GM10847 (cell line): ENCODE data around the gene RGL4.

ENCODE experiments used
- POLR2A ChIP-seq: IDR thresholded peaks from 2 replicates; pipeline ENCODE4 v1.6.1; 2011; ENCODE audit not compliant: insufficient read length; ENCODE audit errors: extremely low read depth

Gene RGL4

DNA sequence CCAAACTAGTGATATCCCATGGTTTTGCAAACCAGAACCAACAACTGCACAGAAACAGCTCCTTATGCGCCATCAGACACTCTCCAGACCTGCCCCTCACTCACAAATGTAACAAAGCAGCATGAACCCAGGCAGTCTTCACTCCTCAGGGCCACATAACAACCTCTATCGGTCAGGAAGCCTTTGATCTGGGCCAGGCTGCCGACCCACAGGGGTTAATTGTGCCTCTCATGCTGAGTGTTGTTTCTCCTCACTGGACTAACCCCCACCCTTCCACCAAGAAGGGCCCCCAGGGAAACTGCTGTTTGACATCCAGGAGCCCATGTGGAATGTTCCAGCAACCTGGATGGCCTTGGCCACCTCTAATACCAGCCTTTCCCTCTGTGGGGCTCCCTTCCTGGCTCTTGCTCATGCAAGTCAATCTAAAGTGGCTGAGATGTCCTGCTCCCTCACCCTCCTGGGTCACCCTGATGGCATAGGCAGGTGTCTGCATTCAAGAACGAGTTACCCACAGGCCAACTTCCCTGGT, 7.9 kb upstream of the RGL4 start:
- no peak for TF ChIP-seq POLR2A

DNA sequence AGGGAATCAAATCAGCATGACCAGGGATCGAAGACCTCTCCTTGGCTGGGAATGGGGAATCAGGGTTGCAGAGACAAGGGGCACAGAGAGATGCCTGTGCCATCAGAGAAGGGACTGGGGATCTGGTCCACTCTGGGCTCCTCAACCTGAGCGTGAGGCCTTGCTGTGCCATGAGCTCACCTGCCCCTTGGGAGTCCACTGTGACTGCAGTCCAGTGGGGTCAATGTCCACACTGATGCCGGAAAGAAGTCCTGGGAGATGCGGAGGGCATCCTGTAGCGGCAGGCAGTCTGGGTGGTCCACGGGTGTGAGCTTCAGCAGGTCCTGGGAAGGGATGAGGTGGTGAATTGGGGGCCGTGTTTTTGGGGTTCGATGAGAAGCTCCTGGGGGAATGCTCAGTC, 7.3 kb upstream of the RGL4 start:
- no peak for TF ChIP-seq POLR2A

DNA sequence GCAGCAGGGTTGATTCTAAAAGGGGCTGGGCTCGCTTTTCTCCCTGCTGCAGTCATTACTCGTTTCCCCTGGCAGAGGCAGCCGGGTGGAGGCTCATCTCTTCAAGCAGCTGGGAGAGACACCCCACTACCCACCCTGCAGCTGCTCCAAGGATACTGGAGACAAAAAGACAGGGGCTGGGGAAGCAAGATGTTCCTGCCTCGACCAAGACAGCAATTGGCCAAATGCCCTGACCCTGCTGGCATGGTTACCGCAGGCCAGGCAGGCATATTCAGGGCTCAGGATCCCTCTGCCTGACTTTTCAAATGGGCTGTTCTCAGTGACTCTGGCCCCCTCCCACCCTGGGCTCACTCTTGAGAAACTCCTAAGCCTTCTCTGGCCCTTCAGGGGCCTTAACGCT, 6.8 kb upstream of the RGL4 start:
- TF ChIP-seq POLR2A, result no peak

DNA sequence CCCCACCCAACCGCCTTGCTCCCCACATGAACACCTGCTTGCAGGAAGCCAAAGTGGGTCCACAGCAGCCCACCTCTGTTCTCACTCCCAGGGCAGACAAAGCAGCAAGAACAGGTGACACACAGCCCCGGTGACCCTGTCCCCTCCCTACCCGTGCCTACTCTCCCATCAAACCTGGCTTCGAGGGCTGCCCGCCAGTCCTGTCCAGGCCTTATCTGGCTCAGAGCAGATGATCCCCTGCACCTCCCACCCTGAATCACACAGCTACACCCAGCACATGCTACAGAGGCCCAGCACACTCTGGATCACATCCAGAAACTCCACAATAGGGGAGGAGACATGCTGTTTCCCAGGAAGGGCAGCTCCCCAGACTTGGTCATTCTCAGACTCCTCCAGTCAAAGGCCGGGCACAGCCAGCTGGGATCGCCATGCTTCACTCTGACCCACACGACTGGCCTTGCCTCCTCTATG, 6.2 kb upstream of the RGL4 start:
- no peak for TF ChIP-seq POLR2A

DNA sequence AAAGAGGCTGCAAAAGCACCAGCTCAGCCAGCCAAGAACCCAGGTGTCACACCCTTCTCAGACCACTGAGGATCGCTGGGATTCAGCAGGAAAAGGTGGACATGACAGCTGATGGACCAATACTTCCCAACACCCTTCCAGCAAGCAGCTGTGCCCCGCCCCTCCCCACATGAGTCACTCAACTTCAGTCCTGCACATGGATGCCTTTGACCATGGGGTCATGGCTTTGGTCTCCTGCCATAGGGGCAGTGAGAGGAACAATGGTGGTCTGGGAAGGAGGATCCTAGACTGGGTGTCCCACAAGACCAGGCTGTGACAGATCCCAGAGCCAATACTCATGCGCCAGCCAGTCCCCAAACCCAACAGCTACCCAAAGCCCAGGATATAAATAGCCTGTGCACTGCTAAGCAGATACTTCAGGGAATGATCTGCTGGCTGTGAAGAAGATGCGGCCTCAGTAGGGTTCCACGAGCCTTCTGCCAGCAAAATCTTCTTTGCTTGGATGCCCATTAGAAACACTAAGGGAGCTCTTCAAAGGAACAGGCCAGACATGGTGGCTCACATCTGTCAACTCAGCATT, 5.5 kb upstream of the RGL4 start:
- TF ChIP-seq POLR2A, result no peak

DNA sequence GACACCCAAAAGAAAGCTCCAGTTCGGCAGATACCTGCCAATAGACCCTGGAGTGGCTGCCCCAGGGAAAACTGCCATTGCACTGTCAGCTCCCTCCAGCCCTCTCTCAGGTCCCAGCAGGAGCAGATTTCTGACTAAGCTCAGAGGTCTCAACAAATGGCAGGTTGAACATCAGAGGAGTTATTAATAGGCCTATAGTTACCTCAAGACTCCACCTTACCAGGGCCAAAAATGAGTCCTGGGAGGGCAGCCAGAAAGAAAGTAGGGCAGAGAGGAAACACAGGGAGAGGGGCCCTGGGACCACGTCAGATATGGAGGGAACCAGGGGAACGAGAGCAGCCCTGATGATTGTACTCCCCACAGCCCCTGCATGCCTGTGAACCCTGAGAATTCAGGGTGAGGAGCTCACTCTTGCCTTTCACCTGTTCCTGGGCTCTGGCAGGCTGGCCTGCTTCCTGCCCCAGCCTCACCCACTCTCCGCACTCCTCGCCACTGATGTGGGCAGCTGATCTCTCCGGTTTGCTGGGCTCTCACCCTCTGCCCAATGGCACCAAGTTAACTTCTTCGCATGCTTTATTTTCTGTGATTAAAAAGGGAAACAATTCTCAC, 4.3 kb upstream of the RGL4 start:
- TF ChIP-seq POLR2A, result no peak

DNA sequence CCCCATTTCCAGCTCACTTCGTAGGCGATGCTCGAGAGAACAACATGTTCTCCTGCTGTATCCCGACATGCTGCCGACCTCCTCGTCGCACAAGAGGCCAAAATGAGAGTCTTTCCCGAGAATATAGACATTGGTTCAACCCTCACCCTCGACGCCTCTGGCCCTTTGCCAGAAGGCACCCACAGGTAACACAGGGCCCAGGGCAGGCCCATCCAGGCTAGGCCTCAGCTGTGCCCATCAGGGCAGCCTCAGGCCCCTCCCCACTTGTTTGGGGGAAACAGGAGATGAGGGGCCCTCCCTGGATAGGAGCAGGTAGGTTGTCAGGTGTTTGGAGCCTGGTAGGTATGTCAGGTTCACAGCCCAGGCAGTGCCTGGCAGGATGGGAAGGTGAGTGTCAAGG, 2.7 kb upstream of the RGL4 start:
- no peak for TF ChIP-seq POLR2A

DNA sequence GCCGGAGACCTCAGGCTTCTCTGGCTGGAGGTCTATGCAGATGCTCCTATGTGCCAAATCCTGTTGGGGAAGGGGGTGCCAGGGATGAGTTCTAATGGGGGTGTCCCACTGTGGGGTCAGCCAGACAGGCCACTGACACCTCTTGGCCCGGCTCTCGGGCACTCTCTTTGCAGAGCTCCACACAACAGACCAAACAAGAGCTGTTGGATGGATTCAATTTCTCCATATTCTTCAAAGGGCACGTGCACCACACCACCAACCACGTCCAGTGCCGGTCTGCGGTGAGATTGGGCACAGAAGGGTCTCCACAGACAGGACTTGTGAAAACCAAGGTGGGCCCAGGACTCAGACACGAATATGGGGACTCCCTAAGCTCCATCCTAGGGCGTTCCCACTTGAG, 2.2 kb upstream of the RGL4 start:
- TF ChIP-seq POLR2A, result no peak

DNA sequence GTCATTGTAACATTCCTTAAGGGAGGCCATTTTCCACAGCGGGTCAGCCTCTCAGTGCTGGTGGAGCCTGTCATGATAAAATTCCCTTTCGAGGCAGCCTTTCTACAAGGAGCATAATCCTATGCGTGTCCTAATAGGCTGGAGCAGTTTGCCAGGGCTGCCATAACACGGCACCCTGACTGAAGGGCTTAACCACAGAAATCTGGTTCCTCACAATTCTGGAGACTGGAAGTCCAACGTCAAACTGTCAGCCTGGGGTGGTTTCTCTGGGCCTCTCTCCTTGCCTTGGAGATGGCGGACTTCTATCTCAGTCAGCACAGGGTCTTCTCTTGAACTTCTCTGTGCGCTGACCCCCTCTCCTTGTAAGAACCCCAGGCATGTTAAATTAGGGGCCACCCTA, 1.4 kb upstream of the RGL4 start:
- TF ChIP-seq POLR2A, result no peak

DNA sequence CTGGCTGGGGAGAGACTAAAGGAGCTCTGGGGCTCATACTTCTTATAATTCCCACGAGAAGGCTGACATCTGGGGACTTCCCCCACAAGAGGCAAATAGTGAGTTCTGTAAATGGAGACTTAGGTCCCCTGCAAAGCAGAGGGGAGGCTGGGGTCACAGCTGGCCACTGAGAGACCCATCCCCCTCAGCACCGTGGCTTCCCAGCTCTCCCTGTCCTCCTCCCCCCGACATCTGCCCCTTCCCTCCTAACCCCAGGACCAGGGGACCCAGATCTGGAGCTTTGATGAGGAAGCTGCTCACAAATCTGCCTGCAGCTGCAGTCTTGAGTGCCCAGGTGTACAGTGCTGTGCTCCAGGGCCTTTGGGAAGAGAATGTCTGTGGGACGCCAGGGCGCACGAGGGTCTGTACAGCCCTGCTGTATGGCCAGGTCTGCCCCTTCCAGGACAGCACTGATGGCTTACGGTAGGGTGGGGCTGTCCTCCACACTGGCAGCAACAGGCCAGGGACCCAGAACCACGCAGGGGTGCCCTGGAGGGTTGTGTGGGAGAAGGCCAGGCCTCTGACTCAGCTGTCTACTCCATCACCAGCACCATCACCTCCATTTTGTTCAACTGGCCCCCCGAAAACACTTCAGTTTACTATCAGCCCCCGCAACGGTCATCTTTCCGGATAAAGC, 1.1 kb downstream of the RGL4 start:
- TF ChIP-seq POLR2A, result no peak

DNA sequence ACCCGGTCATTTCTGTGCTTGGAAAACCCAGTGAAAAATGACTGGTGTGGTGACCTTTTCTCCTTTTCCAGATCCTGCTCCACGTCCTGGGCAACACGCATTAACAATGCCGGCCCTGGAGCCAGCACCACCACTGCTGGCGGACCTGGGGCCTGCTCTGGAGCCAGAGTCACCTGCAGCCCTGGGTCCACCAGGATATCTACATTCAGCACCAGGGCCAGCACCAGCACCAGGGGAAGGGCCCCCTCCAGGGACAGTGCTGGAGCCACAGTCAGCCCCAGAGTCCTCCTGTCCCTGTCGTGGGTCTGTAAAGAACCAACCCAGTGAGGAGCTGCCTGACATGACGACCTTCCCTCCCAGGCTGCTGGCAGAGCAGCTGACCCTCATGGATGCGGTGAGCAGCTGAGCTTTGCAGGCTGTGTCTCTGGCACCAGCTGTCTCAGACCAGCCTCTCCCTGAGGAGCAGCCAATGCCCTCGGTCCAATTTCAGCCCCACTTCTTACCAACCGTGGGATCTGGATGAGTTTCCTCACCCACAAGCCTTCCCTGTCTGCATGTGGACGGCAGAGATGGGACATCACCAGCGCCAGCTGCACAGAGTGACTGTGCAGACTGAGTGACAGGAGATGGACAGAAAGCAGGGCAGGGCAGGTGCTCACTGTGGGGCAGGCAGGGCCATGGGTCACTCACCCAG, 1.9 kb downstream of the RGL4 start:
- no peak for TF ChIP-seq POLR2A

DNA sequence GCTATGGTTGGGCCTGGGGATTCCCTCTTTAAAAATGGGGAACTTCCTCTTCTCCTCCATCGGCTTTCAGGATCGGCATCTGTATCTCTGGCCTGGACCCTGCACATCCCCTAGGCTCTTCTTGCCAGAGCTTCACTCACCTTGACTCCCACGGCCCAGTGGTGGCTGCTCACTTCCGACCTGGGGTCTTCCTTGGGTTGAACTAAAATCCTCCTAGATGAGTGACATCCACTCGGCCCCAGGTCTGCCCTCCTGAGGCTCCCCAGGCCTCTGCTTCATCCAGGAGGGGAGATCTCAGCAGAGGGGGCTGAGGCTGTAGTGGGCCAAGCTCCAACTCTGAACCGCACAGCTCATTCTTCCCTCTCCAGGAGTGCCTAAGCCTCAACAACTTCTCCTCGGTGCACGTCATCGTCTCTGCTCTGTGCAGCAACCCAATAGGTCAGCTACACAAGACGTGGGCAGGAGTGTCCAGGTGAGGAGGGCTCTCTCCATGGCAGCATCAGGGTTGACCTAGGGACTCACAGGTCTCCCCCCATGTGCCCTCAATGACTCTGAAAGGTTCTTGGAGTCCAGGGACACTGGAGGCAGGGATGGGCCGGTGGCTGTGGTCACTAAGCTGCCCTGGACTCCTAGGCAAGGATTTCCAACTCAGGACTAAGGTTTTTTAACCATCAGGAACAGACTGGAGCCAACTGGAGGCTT, 3.3 kb downstream of the RGL4 start:
- TF ChIP-seq POLR2A, result no peak

DNA sequence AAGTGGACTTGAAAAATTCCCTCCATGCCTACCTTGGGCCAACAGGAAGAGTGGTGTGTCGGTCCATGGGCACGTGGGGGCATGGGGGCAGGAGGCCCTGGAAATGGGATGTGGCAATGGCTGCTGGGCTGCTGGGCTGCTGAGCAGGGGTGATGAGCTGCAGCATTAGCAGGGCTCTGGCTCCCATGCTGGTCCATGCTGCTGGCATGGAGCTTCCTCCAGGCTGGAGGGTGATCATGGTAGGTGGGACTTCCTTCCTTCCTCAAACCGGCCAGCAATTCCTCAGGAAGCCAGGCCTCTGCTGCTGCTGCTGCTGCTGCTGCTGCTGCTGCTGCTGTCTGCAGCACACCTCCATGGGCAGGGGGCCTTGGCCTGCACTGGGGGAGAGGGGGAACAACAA, 4.3 kb downstream of the RGL4 start:
- no peak for TF ChIP-seq POLR2A

DNA sequence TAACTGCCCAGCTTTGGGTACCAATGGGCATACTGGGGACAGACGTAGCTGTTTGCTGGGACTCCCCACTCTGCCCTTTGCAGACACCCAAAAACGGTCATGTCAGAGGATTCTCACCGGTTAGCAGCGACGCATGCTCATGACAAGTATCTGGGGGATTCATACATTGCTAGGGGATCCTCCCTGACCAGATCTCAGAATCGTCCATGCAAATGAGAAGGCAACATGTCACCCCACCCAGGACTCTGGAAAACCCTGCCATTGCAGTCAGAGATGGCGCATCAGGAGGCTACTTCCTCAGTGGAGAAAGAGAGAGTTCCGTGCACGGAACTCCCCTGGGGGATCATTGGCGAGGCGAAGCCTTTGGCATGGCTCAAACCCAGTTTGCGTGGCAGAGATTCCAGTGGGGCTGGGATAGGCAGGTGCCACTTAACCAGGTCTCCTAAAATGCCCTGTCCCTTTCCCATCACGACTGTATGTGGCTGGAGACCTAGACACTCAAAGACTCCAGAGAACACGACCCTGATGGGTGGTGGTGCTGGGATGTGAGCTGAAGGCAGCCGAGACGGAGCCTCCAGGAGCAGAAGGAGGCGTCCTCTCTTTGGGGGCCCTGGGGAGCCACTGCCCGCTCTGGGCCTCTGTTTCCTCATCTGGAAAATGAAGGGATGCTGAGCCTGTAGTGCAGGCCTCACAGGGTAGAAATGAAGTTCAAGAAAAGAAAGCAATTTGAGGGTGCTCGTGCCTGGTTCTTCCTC, 4.9 kb downstream of the RGL4 start:
- no peak for TF ChIP-seq POLR2A
